GM06990 (cell line): Measurements from ENCODE around the gene EIF4G3.

Experiments
- DNase-seq: peaks from one replicate; pipeline ENCODE4 v3.0.0-alpha.2; 2011; ENCODE audit not compliant: insufficient read length; ENCODE audit errors: extremely low read depth
- H3K27me3 ChIP-seq: replicated peaks from 2 replicates; pipeline ENCODE4 v1.6.0; 2011; ENCODE audit warnings: low read length; ENCODE audit not compliant: control insufficient read depth, insufficient read depth
- H3K36me3 ChIP-seq: 2 replicates; pipeline ENCODE4 v1.5.1; 2011; ENCODE audit warnings: low read length; ENCODE audit not compliant: control insufficient read depth, insufficient read depth
- H3K4me3 ChIP-seq: replicated peaks from 2 replicates; pipeline ENCODE4 v1.5.1; 2011; ENCODE audit warnings: low read depth, mild to moderate bottlenecking, control low read depth, low read length
- CTCF ChIP-seq: IDR thresholded peaks from 2 replicates; pipeline ENCODE4 v1.5.1; 2011; ENCODE audit warnings: low read length, control low read depth, mild to moderate bottlenecking, inconsistent platforms; ENCODE audit not compliant: insufficient read depth, poor library complexity, severe bottlenecking

Gene EIF4G3

GRCh38 chr1:21168444-21168843 is 8.3 kb downstream of the EIF4G3 start:
- no peak for TF ChIP-seq CTCF
- H3K36me3 ChIP-seq: peaks cover 1% of the 10 kb centered on the region
- DNase-seq: no peak

GRCh38 chr1:21165646-21166045 is 11.1 kb downstream of the EIF4G3 start:
- H3K4me3 ChIP-seq: no peak overlapping the region
- TF ChIP-seq CTCF: no peak
- H3K36me3 ChIP-seq: peaks cover 2% of the 10 kb centered on the region
- DNase-seq: no peak
- no peaks in the 10 kb centered on the region for H3K27me3 ChIP-seq

More at GRCh38 chr1:21168444-21168843, 8.3 kb downstream of the EIF4G3 start:
- H3K27me3 ChIP-seq: no peaks in the 10 kb centered on the region
- H3K4me3 ChIP-seq: no peak overlapping the region

GRCh38 chr1:21165076-21165475 is 11.6 kb downstream of the EIF4G3 start:
- H3K4me3 ChIP-seq: no peak overlapping the region
- TF ChIP-seq CTCF: no peak
- DNase-seq: no peak
- no peaks in the 10 kb centered on the region for H3K27me3 ChIP-seq
- peaks cover 2% of the 10 kb centered on the region for H3K36me3 ChIP-seq

GRCh38 chr1:21164266-21164665 is 12.4 kb downstream of the EIF4G3 start:
- Histone ChIP-seq H3K36me3 (peaks cover 2% of the 10 kb centered on the region), H3K27me3 (no peaks in the 10 kb centered on the region), H3K4me3 (no peak overlapping the region)
- no peak for TF ChIP-seq CTCF
- no peak for DNase-seq

GRCh38 chr1:21162740-21163464 is 13.8 kb downstream of the EIF4G3 start:
- Histone ChIP-seq H3K27me3 (no peaks in the 10 kb centered on the region), H3K36me3 (peaks cover 2% of the 10 kb centered on the region)

More at GRCh38 chr1:21162740-21163464, 13.8 kb downstream of the EIF4G3 start:
- no peak for TF ChIP-seq CTCF
- no peak for DNase-seq
- H3K4me3 ChIP-seq: no peak overlapping the region
